Heart left ventricle (tissue), 13 donors: Measurements from ENCODE around the gene OPN1SW.

Source experiments
- CTCF ChIP-seq, 12 donors: fragments of 200-600 bp; sonication (generic) in 4 of 12; IDR thresholded peaks; one replicate each; pipeline versions ENCODE4 v1.5.0 to v1.8.0; 2018 to 2022; ENCODE audit warnings: antibody characterized with exemption in 12 of 12, mild to moderate bottlenecking in 5 of 12
- POLR2A ChIP-seq, 2 donors: fragments of 450-650 bp; IDR thresholded peaks; one replicate each; pipeline ENCODE4 v1.6.1; 2017; ENCODE audit warnings: antibody characterized with exemption in 2 of 2, mild to moderate bottlenecking in 2 of 2, moderate library complexity in 2 of 2
- donor health status: ischemic (EF 13 %, LVEDD 7.1; RV severe dilation, severe dysfunction).
- donor health status: DM: no; HTN: yes; CAD: no.
- donor health status: DM: no; HTN: no; CAD: no.
- donor health status: ischemic (EF 25% LVEDD 6.9; RV normal size, moderate dysfunction).
- donor health status: ischemic (EF 25% LVEDD 5.7; RV mildly dilated, moderate dysfunction).
- donor health status: ischemic (EF 35%, LVEDD 5.7; RV mildly dilated, moderate dysfunction).
- donor health status: nonischemic (EF 11% LVEDD 7.7; RV severe dilation, severe dysfunction).
- donor health status: DM: yes; HTN: yes; CAD: no.
- donor health status: PGD.
- donor health status: ischemic (EF 29% LVEDD 5.4; RV normal size, mild dysfunction).
- donor health status: nonischemic (EF 23%, LVEDD 6.1; RV moderate dilation, normal function).

- TF ChIP-seq CTCF (IDR thresholded peaks at IDR 0.05) (no peak), POLR2A (IDR thresholded peaks at IDR 0.05) (no peak)
Observed at GRCh38 chr7:128724743-128725142, 50.9 kb downstream of the OPN1SW start.
